PFSK-1 (cell line): ENCODE measurements around the gene SLN.

Experiments
- REST ChIP-seq, 2 experiments: IDR thresholded peaks; 2 replicates each; pipeline versions ENCODE4 v1.6.1 to v1.8.0; 2011 to 2012; ENCODE audit warnings: low read depth in 2 of 2, low read length in 2 of 2, control low read depth in 1 of 2, inconsistent platforms in 1 of 2, mild to moderate bottlenecking in 1 of 2, moderate library complexity in 1 of 2; ENCODE audit not compliant: insufficient read depth in 1 of 2
- SIN3A ChIP-seq: IDR thresholded peaks from 2 replicates; pipeline ENCODE4 v1.6.1; 2012; ENCODE audit warnings: mild to moderate bottlenecking, low read length, moderate library complexity, borderline replicate concordance; ENCODE audit not compliant: insufficient read depth
- TAF1 ChIP-seq: IDR thresholded peaks from 2 replicates; pipeline ENCODE4 v1.6.1; 2012; ENCODE audit warnings: low read length, control low read depth, borderline replicate concordance; ENCODE audit not compliant: insufficient read depth

- TF ChIP-seq TAF1 (no peak), REST (IDR thresholded peaks at IDR 0.05; ENCODE audit: insufficient read depth in 1 of 2, low read depth in 2 of 2, low read length in 2 of 2) (no peak), SIN3A (no peak)
Measured at GRCh38 chr11:107706531-107706930, 5.3 kb downstream of the SLN start.
